ENCODE measurements around the gene GARIN3.
"Not testable (repeated sequence)": the region's sequence is repeated elsewhere in the genome, so short reads cannot be mapped to it uniquely, and the experiment has no call there.

The GARIN3 gene

DNA sequence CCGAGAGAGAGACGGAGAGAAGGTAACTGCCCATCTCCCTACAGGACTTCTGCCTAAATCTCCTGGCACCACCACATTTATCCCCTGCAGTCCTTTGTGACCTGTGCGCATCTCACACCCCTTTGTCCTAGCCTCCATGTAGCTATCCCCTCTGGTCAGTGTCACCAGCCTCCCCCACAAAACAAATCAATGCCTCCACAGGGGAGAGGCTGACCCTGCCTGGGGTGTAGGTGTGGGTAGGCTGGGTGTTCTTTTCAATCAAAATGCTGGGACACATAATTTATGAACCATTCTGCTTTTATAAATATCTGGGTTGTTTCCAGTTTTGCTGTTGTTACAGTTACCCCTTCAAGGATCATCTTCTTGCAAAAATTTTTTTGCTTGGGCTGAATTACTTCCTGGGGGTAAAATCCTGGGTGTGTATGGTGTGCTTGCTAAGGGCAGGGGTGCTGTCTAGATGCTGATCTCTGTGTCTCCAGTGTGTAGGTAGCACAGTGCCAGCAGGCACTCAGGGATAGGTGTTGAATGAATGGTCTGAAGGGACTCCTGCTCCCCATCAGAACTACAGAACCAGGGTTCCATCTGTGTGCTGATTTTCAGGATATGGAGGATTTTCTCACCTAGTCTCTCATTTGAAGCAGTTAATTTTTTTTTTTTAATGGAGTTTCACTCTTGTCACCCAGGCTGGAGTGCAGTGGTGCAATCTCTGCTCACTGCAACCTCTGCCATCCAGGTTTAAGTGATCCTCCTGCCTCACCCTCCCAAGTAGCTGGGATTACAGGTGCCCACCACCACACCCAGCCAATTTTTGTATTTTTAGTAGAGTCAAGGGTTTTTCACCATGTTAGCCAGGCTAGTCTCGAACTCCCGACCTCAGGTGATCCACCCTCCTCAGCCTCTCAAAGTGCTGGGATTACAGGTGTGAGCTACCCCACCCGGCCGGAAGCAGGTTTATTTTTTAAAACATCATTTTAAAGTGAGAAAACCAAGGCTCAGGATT, at the start of gene GARIN3:
TSS of gene GARIN3 (minus strand) at position 51 of the 1,000 bp plus-strand sequence. CDS start 96 bp downstream, outside the sequence.
- no peak for DNase-seq (ENCODE audit: low read depth)

DNA sequence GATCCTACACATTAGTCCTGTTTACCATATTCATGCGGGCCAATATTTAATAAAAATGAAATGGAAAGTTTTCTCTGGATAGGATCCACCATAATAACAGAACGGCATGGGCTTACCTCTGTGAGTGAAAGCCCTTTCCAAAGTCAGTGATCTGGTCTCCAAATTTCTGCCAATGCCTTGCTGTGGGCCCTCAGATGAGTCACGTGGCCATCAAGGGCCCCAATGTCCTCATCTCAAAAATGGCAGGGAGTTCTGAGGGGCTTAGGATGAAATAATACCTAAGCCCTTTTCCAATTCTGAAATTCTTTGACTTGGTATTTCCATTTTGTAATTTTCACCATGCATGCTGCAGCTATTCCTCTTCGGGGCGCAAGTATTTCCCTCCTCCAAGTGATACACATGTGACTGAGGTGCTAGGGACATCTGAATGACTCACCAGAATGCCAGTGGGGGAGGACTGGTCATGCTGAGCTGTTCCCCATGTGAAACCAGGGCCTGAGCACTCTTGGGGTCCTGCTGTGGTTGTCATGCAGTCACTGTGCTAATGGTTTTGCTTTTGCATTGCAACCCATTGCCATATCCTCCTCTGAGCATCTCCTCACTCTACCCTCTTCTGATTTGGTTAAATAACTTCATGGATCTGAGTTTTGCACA, 49.6 kb upstream of the GARIN3 start:
- DNase-seq (ENCODE audit: low read depth) = no peak

DNA sequence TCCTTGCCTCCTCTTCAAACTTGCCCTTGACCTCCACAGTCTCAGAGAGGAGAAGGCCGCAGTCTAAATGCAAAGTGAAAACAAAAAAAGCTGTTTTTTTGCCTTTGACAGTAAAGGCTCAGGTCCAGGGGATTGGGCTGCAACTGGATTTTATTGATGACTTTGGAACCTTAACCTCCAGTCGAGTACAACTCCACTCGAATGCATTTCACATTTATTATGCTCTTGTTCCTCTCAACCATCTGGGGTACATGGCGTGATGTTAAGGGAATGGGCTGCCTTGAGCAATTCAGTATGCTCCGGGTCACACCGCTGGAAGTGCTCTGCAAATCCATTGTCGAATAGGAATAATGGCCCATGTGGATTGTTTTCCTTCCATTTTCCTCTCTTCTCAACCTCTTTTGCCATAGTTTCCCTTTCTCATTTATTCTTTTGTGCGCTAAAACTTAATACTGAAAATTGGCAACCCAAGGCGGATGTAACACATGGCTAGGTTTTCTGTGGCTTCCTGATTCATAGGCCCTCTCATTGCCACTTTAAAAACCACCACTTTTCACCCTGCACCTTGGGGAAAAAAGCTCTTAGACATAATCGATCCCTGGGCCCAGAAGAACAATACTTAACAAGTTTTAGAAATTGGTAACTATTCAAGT, 48.9 kb upstream of the GARIN3 start:
- no peak for DNase-seq (ENCODE audit: low read depth)

DNA sequence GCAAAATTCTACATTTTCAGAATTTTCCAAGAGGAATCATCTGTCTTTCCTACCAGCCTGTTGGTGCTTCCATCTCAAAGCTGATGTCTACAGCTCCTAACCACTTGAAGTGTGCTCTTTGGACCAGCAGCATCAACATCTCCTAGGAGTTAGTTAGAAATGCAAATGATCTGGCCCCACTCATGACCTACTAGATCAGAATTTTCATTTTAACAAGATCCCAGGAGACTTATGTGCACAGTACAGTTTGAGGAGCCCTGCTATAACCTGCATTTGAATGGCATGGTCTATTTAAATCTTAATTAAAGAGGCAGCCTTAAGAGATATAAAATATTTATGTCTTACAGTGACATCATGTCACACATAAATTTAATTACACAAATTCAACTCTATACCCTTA, 48.4 kb upstream of the GARIN3 start:
- no peak for DNase-seq (ENCODE audit: low read depth)

DNA sequence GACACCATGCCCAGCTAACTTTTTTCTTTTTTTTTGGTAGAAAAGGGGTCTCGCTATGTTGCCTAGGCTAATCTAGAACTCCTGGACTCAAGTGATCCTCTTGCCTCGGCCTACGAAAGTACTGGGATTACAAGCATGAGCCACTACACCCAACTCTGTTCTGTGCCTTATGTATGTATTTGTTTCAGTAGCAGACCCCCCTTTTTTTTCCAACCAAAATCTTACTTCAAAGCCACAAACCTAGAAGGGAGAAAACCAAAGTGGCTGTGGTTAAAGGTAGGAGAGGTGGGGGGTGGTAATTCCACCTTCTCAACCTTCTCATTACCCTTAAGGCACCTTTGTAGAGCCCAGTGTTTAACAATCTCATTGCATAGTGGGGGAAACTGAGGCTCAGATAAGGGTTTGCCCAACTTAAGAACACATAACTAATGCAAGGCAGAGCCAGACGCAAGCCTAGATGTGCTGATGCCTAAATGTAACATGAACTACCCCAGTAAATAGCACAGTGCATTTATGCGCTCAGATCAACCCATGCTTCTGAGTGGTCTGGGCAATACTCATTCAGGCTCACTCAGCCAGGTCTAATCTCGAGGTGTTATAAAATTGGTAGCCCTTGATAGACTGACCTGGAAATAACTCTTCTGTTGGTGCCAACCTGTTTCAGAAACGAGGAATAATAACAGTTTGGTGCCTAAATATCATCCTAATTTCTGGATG, 47.6 kb upstream of the GARIN3 start:
- no peak for DNase-seq (ENCODE audit: low read depth)

DNA sequence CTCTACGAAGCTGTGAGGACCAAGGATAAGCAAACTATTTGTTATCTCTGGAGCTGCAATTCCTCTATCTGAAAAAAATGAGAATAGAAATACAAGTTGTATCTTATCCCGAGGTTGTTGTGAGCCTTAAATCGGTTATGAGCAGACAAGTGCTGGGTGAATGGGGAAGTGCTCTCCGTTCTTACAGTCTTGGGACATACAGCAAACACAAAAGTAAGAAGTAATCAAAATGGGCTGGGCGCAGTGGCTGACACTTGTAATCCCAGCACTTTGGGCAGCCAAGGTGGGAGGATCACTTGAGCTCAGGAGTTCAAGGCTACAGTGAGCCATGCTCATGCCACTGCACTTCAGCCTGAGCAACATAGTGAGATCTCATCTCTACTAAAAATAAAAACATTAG, 46.2 kb upstream of the GARIN3 start:
- DNase-seq (ENCODE audit: low read depth) = no peak

DNA sequence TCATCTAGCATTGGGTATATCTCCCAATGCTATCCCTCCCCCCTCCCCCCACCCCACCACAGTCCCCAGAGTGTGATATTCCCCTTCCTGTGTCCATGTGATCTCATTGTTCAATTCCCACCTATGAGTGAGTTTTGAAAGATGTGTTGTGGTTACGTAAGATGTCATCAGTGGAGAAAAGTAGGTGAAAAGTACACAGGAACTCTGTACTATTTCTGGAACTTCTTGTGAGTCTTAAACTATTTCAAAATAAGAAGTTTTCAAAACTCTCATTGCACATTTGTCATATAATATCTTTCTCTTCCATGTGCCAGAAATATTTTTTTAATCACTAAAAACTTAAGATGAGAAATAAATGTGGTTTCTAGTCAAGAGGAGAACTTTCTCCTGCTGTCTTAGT, 44.6 kb upstream of the GARIN3 start:
- not testable (repeated sequence) for DNase-seq (ENCODE audit: low read depth)

DNA sequence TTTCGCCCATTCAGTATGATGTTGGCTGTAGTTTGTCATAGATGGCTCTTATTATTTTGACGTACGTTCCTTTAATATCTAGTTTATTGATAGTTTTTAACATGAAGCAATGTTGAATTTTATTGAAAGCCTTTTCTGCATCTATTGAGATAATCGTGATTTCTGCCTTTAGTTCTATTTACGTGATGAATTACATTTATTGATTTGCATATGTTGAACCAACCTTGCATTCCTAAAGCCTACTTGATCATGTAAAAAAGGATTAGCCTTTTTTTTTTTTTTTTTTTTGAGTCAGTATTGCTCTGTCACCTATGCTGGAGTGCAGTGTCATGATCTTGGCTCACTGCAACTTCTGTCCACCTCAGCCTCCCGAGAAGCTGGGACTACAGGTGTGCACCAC, 39.6 kb upstream of the GARIN3 start:
- no peak for DNase-seq (ENCODE audit: low read depth)

DNA sequence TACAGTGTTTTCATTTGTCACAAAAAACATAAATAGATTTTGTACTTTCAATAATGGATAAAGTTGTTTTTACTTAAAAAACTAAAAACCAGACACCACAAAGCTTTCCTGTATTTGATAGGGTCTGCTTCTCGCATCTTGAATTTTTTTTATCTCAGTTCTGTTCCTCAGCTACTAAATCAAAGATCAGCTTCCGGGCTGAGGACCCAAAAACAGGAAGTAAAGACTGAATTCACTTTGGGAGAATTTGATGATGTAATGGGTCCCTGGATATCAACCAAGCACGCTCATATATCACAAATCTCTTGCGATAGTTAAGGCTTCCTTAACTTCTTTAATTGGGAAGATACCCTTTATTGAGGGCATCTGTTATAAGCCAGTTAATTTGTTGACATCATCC, 38.7 kb upstream of the GARIN3 start:
- no peak for DNase-seq (ENCODE audit: low read depth)

DNA sequence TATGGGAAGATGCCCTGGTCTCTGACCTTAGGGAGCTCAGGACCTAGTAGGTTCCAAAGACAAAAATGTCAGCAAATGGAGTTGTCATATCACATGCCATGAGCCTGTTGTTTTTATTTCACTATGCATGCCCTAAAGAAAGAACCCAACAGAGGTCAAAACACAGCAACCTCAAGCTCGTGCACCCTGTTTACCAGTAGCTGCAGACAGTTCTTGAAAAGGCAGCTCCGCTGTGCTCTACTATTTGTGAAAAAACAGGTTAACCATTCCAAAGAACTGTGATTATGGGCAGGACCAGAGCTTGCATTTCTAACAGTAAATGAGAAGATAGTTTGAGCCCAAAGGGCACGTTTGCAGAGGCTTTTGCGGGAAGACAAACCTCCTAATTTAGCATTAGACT, 37.4 kb upstream of the GARIN3 start:
- DNase-seq (ENCODE audit: low read depth) = no peak

DNA sequence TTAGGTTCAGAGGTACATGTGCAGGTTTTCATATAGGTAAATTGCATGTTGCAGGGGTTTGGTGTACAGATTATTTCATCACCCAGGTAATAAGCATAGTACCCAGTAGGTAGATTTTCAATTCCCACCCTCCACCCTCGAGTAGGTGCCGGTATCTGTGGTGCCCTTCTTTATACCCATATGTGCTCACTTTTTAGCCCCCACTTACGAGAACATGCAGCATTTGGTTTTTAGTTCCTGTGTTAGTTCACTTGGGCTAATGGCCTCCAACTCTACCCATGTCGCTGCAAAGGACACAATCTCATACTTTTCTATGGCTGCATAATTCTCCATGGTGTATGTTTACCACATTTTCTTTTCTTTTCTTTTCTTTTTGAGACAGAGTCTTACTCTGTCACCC, 35.8 kb upstream of the GARIN3 start:
- DNase-seq (ENCODE audit: low read depth) = no peak

DNA sequence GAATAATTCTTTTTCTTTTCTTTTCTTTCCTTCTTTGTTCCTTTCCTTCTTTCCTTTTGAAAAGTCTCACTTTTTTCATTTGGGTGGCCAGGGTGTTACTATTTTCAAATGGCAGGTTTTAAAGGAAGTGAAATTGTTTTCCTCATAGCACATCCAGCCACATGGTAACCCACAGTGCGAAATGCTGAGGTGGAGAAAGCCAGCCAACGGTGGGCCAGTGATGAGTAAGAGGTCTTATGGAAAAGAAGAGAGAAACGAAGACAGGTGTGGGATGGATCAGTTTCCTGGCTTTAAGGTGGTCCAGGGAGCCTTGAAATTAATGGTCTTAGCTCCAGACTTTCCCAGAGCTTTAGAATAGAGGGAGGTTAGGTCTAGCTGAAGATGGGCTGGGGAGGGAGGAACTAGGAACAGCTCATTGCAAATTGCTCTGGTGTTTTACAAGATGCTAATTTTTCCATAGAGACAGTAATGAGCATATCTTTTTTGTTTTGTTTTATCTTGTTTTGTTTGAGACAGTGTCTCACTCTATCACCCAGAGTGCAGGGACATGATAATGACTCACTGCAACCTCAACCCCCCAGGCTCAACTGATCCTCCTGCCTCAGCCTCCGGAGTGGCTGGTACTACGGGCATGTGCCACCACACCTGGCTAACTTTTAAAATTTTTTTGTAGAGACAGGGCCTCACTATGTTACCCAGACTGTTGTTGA, 32.4 kb upstream of the GARIN3 start:
- DNase-seq (ENCODE audit: low read depth) = no peak

DNA sequence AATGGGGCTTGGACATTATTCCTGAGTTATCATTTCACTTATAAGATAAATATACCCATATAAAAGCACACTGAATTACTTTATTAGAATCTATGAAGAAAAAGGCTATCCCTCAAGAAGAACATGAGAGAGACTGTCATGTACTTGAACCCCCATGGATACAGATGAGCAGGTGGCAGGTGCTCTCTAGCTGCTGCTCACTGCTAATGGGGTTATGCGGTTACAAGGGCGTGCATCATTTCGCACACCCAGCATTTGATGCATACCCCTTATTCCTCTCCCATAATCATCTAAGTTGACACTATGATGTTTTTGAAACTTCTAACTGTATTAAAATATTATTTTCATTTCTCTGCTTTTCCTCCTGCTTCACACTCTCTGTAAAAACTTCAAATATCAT, 31.0 kb upstream of the GARIN3 start:
- no peak for DNase-seq (ENCODE audit: low read depth)

DNA sequence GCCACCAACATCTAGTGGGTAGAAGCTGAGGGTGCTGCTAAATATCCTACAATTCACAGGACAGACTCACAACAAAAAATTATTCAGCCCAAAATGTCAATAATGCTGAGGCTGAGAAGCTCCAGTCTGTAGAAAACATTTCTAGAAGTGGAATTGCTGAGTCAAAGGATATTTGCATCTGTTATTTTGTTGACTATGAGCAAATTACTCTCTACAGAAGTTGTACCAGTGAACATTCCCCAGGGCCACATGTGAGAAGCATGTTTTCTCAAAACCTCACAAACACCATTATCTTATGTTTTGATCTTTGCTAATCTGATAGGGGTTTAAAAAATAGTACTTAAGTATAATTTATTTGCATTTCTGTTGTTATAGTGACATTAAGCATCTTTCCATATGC, 30.0 kb upstream of the GARIN3 start:
- no peak for DNase-seq (ENCODE audit: low read depth)

DNA sequence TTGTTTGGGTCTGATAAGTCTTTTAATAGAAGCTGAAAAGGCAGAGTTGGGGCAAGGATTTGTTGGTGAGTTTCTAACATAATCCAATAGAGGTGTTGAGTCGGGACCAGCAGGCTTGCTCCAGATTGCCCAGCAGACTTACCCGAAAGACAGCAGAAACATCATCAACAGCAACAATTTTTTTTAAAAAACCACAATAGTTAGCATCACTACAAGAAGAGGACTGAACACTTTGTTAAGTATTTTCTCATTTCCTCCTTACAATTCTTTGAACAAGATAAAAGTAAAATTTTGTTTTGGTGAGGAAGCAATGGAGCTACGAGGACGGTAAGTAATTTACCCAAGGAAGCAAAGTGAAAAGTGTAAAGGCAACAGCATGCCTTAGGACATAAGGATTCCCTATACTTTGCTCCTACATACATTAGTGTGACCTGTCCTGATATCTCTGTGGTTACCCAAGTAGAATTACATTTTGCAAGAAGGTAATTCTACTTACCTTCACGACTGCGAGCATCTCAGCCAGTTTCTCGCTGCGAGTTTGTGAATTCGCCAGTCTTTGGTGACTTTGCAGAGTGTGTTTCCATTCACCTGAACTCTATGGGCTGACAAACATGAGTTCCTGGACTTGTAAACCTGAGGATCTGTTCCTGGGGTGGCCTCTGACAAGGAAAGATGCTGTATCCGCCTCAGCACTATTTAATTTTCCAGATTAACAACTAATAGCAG, 27.8 kb upstream of the GARIN3 start:
- DNase-seq (ENCODE audit: low read depth) = no peak

DNA sequence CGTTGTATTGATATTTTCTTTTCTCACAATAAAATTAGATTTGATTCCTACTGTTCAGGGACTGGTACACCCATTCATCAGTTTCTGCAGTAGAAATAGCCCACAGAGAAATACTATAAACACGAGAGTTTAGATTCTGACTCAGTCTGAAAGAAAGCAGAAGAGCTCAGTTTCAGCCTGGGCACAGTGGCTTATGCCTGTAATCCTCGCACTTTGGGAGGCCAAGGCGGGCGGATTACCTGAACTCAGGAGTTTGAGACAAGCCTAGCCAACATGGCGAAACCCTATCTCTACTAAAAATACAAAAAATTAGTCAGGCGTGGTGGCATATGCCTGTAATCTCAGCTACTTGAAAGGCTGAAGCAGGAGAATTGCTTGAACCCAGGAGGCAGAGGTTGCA, 23.2 kb upstream of the GARIN3 start:
- DNase-seq (ENCODE audit: low read depth) = no peak

DNA sequence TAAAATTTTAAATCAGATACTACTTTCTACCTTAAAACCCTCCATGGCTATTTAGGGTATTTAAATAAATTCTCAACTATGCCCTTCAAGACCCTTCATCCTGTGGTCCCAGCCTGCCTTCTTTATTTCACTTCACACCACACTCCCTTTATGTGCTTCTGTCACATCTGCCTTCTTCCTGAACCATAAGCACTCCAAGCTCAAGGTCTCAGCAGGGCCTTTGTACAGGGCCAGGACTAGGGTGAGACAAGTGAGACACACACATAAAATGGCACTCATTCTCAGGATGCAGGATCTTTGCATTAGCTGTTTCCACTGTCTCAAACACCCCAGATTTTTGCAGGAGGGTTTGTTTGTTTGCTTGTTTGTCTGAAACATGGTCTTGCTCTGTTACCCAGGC, 22.2 kb upstream of the GARIN3 start:
- DNase-seq (ENCODE audit: low read depth) = no peak

DNA sequence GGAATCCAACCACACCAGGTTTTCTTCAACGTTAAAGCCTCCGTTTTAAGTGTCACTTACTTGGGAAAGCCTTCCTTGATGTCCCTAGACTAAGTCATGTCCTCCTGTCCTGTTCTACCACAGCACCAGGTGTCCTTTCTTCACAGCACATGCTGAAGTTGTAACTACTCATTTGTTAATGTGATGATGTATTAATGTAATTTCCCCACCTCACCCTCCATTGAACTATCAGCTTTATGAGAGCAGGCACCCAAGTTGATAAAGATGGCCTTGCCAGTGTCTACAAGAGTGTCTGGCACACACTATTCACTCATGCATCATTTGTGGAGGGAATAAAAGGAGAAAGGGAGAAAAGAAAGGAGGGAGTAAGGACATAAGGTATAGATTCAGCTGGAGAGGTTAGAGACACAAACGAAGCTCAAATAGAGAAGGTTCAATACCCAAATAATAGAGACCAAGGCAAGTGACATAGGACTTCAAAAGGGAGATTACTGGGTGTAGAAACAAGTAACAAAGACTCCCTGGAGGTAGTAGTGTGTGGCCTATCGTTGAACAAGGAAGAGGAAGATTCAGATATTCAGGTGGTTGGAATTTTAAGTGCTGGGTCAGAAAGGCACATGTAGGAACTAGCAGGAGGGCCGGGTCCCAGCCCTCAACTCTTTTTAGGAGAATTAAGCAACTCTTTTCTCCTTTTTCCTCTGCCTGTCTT, 21.1 kb upstream of the GARIN3 start:
- DNase-seq (ENCODE audit: low read depth) = no peak

DNA sequence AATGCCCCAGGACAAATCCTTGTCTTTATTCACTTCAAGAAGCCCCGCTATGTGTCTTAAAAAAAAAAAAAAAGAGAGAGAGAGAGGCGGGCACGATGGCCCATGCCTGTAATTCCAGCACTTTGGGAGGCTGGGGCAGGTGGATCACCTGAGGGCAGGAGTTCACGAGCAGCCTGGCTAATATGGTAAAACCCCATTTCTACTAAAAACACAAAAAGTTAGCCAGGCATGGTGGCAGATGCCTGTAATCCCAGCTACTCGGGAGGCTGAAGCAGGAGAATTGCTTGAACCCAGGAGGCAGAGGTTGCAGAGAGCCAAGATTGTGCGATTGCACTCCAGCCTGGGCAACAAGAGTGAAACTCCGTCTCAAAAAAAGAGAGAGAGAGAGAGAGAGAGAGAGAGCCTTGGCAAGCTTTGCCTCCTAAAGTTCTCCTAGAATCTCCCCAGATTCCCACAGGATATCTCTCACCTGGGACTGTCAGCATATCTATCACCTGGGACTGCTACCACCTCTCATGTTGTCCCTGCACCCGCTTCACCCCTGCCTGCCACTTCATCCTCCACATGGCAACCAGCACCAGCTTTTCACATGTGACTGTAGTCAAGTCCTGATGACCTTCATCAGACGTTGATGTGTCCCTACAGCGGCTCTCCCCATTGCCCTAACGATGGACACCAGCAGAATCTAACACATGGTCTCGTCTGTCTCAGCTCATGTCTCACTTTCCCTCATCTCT, 20.4 kb upstream of the GARIN3 start:
- DNase-seq (ENCODE audit: low read depth) = no peak

DNA sequence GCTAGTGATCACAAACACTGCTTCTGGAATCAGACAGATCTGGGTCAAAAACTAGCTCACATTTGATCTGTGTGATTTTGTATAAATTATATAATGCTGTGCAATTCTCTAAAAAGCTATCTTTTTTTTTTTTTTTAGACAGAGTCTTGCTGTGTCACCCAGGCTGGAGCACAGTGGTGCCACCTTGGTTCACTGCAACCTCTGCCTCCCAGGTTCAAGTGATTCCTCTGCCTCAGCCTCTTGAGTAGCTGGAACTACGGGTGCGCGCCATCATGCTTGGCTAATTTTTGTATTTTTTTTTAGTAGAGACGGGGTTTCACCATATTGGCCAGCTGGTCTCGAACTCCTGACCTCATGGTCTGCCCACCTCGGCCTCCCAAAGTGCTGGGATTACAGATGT, 19.1 kb upstream of the GARIN3 start:
- DNase-seq (ENCODE audit: low read depth) = not testable (repeated sequence)
